ENCODE measurements around the gene FUT6.

GRCh38 chr19:5880196-5880595, 40.7 kb upstream of the FUT6 start:
- TF ChIP-seq ISL1 (CRISPR knock-in tag; IDR thresholded peaks at IDR 0.05) (no peak), CSDC2 (CRISPR knock-in tag; IDR thresholded peaks at IDR 0.05) (no peak), ZFP3 (CRISPR knock-in tag; IDR thresholded peaks at IDR 0.05) (no peak), BACH2 (CRISPR knock-in tag; IDR thresholded peaks at IDR 0.05; ENCODE audit: borderline replicate concordance) (no peak), OSR1 (CRISPR knock-in tag; IDR thresholded peaks at IDR 0.05) (no peak), PATZ1 (CRISPR knock-in tag; IDR thresholded peaks at IDR 0.05; ENCODE audit: borderline replicate concordance) (no peak), CREB5 (CRISPR knock-in tag; IDR thresholded peaks at IDR 0.05; ENCODE audit: low read depth) (no peak), ZFP30 (CRISPR knock-in tag; IDR thresholded peaks at IDR 0.05) (no peak), TOX (CRISPR knock-in tag; IDR thresholded peaks at IDR 0.05; ENCODE audit: borderline replicate concordance) (no peak), TCF4 (CRISPR knock-in tag; IDR thresholded peaks at IDR 0.05; ENCODE audit: borderline replicate concordance) (no peak), ZNF70 (CRISPR knock-in tag; IDR thresholded peaks at IDR 0.05) (no peak)
